Stimulated activated CD4-positive, alpha-beta T cell treated with anti-CD3 and anti-CD28 coated beads, Interleukin-4, amount 100 ng/mL, for 1 hour (primary cell): ENCODE results near the gene KIAA1217.

Source experiments
- DNase-seq: peaks from one replicate; pipeline ENCODE4 v3.0.0-alpha.2; 2020

Gene KIAA1217

DNA sequence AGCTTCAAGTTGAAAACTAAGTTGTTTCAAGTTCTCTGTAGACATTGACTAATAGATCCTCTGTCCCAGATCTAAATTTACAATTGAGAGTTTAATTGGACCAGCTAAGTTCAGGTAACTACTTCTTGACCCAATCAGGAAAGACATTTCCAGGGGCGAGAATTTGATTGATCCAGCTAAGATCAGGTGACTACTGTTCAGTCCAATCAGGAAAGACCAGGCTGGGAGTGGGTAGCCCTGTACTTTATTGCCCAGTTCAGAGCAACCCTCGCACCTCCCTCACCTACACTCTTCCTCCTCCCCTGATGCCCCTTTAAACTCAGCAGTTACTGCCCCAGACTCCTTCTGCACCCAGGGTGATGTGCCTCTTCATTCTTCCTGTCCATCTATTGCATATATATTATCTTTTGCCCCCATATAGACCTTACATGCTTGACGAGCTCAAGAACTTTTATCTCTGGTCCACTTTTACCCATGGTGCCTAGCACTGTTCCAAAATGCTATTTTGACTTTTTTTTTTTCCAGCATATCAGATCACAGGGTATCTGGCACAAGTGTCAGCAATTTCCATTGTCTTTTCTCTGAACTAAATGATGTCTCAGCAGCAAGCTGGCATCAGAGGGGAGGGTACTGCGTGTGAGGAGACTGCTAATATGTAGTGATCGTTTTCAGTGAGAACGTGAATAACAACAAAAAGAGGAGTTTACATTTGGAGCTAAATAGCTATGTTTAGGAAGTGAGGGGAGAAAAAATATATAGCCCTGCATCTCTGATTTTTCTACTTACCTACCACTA, 169.4 kb downstream of the KIAA1217 start:
- DNase-seq, result no peak

DNA sequence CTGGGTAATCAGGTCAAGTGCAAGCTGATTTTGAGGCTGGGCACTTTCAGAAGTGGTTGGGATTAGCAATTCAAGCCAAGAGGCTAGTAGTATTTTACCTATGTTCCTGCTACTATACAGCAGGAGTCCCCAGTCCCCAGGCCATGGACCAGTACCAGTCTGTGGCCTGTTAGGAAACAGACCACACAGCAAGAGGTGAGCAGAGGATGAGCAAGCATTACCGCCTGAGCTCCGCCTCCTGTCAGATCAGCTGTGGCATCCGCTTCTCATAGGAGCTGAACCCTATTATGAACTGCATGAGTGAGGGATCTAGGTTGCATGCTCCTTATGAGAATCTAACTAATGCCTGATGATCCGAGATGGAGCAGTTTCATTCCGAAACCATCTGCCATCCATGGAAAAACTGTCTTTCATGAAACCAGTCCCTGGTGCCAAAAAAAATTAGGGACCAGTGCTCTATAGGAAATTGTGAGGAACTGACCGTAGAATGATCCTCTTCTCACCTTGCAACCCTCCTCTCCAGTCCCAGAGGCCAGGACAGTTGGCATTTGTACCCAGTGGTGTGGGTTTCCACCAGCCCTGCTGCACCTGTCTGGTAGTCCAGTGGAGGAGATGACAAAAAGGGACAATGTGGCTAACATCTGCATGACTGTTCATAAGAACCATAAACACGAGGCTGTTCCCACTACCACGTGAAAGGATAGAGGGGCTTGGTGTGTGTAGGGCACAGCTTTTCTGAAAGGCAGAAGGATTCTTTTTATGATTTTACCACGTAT, 172.5 kb downstream of the KIAA1217 start:
- DNase-seq, result no peak

DNA sequence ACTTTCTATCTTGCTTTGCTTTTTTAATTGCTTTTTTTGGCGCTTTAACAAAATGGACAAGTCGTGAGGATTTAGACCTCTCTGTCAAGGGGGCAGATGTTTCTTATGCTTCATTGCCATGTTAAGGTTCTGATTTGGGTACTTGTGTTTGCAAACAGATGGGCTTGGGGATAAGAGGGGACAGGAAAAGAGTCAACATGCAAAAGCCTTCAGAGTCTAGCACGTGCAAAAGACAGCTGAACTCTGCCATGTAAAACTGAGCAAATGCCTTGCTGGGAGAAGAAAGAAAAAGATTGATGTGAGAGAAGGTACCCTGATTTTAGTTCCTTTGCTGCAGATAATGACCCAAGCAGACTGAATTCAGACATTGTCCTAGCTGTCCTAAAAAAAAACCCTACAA, 173.1 kb downstream of the KIAA1217 start:
- DNase-seq, result no peak

DNA sequence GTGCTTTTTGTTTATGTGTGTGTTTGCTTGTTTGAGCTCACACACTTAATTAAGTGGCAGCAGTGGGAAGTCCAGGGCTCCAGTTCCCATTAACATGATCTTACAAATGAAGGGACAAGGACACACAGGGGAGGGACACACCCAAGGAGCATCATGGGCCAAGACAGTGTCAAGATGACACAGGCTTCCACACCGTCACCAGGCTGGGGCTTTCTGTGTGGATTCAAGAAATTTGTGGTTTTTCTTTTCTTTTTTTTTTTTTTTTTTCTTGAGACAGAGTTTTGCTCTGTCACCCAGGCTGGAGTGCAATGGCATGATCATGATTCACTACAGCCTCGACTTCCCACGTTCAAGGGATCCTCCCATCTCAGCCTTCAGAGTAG, 173.6 kb downstream of the KIAA1217 start:
- no peak for DNase-seq

DNA sequence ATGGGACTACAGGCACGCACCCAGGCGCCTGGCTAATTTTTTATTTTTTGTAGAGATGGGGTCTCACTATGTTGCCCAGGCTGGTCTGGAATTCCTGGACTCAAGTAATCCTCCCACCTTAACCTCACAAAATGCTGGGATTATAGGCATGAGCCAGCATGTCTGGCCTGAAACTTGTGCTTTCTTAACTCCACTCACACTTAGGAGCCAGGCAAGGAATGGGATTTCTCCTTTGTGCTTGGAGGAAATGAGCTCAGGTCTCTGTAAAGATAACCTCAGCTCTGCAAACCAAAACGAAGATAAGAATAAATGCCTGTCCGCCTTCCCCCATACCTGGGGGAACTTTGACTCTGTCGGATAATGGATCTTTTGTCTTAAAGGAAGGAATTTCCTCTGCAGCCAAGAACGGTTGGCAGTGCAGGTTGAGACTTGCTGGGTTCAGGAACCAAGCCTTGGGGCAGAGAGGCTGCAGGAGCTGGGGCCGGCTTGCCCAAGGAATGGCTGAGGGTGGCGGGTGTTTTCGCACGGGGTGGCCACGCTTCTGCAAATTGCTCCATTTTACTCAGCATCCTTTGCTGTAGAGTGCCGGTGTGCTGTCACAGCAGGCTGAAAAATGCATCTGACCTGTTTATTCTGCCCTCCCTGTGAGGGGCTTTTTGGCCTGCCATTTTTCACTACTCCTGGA, 174.2 kb downstream of the KIAA1217 start:
- no peak for DNase-seq

DNA sequence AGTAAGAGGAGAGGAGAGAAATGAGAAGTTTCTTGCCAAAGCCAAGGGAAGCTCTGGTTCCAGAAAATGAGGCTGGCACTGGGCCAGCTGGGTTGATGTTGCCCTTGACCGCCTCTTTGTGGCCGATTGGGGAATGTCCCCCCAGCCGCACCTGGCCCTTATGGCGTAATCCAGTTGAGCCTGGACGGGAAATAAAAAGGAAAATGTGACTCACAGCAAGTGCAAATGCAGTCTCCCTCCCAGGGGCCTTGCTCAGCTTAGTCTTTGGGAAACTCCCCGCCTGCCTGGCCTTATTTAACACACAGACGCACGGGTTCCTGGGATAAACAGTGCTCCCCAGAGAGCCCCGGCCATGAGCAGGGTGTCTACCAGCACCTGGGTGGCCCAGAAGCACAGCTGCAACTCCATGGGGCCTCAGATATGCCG, 174.8 kb downstream of the KIAA1217 start:
- DNase-seq, result peak; percentile 16

DNA sequence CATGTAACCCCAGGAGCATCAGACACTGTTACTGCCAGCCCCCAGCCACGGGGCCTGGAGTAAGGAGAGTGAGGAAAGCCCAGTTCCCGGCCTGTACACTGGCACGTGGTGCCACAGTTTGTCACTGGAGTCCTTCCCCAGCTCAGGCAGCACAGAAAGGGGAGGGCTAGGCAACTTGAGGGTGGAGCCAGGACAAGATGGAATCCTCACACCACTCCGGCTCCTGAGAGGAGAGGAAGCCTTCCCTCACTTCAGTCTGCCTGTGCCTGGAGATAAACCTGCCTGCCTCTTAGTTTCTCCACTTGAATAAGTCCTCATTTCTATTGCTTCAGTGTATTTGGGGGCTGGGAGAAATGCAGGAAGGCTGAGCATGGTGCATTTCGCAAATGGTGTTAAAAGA, 176.0 kb downstream of the KIAA1217 start:
- no peak for DNase-seq

DNA sequence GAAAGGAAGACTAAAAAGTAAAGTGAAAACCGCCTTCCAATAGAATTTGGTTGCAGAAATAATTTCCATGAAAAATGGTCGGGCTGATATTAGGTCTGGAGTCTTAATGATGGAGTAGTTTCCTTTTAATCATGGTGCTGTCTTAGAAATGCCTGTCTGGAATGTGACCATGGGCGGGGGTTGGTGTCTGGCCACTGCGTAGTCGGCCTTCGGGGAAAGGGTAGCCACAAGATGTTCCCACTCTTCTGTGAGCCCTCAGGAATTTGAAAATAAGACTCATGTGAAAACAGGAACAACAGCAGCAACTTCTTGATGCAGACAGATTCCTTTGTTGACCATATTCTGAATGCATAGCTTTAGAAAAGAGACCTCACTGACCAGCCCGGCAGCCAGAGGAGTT, 176.8 kb downstream of the KIAA1217 start:
- DNase-seq, result no peak

DNA sequence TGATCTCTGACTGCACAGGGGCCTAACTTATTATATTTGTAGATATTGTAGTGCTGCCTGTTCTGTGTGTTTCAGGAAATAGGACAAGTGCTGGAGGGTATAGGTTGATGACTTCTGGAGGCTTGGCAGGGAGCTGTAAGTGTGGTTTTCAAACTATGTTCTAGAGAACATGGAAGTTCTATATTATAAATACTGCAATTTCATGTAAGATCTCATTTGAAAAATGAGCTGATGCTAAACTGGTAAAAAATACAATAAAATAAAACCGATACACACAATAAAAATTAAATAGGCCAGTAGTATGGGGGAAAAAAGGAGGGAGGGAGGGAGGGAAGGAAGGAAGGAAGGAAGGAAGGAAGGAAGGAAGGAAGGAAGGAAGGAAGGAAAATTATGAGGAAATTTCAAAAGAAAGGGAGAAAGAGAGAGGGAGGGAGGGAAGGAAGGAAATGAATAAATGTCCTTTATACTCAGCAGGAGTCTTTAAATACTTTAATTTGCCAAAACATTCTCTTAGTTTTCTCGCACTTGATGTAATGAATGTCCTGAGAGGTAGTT, 181.3 kb downstream of the KIAA1217 start:
- DNase-seq, result no peak

DNA sequence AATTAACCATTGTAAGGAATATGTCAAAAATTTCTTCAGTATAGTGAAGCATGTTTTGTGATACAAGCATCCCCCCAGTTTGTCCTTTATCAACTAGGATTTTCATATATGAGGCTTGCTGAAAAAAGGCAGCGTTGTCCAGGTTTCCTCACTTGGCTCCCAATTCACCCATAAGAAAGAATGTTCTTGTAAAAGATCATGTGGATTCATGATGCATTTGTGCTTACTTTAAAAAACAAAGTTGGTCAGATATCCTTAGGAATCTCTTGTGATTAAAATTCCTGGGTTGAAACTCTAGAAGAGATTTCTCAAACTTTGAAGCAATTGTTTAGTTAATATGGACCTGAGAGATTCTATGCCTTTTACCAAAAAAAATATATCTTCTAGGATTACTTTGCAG, 181.8 kb downstream of the KIAA1217 start:
- no peak for DNase-seq

DNA sequence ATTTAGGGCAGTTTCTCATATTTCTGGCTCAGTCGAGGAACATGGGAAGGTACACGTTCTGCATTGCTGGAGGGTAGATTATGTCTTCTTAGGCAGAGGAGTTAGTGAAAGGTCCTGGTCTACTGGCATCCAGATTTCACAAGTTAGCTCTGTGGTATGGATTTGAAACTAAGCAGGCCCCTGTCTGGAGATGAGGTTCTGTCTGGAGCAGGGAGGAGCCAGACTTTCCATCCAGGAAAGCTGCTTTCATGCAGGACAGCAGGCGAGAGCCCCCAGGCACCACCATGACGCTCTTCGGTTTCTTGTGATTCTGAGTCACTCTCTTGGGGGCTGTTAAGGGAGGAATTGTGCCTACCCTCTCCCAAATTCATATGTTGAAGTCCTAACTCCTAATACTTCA, 184.3 kb downstream of the KIAA1217 start:
- DNase-seq, result no peak

DNA sequence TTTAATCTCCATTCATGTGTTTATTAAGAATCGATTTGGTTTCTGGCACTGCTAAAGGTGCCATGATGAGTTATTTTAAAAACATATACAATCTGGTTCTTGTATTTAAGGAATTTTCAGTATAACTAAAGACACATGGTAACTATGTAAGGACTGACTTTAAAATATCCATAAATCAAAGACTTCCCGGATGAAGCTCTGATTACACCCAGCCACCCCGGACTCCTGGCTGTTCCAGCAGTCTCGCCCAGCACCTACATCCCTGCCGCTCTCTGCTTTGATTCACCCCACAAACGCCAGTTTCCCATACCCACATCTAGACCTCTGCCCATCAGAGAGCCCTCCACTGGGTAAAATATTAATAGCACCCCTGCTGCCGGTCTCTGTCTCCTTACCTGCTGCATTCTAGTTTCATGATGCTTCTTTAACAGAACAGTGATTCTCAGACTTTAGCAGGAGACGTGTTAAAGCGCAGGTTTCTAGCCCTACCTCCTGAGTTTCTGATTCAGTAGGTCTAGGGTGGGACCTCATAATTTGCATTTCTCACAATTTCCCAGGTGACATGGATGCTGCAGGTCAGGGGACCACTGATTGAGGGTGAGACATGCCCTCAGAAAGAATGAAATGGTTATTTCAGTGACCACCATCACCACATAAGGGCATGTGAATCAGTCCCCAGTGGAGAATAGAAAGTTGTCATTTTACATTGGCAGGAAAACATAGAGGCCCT, 185.7 kb downstream of the KIAA1217 start:
- no peak for DNase-seq

DNA sequence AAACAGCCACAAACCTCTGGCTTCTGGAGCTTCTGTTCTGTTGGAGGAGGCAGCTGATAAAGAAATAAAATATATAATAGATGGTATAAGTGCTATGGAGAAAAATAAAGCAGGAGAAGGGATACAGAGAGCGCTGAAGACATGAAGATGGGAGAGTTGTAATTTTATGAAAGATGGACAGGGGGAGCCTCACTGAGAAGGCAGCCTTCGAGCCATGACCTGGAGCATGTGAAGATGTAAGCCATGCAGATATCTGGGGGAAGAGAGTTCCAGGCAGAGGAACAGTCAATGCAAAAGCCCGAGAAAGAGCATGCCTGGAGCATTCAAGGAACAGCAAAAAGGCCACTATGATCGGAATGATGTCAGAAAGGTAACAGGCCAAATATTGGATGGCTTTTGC, 187.5 kb downstream of the KIAA1217 start:
- no peak for DNase-seq

DNA sequence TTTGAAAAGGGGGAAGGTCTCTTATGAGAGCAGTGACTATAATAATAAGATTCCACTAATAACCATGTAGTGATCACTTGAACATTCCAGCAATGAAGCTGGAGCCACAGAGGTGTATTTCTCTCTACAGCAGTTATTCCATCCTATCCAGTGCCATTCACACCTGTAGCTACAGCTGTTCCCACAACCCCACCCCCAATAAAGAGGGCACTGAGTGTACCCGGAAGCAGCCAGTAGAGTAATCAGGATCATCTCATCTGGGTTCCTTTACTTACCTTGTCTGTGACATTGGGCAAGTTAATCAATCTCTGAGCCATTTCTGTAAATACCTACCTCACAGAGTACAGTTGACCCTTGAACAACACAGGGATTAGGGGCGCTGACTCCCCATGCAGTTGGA, 188.7 kb downstream of the KIAA1217 start:
- DNase-seq, result no peak

DNA sequence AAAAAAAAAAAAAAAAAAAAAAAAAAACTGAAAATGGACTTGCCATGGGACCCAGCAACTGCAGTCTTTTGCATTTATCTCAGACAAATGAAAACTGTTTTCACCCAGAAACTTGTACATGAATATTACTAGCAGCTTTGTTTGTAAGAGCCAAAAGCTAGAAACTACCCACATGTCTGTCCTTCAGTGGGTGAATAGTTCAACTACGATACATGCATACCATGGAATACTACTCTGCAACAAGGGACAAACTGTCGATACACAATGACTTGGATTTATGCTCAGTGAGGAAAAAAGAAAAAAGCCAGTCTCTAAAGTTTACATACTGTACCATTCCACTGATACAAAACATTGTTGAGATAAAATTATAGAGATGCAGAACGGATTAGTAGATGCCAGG, 195.6 kb downstream of the KIAA1217 start:
- DNase-seq, result no peak

DNA sequence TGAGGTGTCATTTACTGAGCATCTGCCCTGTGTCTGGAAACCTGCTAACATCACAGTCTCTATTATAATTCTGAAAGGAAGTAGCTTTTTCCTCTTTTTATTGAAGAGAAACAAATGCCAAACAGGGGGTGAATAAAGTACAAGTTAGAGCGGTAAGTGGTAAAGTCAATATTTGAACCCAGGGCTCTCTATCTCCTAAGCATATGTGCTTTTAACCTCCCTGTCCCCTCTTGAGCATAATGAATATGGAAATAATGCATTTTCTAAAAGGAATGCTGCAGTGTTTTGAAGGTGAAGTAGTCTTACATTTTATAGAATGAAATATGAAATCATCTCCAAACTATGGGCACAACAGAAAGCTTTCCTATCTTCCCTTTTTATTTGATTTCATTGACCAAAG, 196.7 kb downstream of the KIAA1217 start:
- no peak for DNase-seq

DNA sequence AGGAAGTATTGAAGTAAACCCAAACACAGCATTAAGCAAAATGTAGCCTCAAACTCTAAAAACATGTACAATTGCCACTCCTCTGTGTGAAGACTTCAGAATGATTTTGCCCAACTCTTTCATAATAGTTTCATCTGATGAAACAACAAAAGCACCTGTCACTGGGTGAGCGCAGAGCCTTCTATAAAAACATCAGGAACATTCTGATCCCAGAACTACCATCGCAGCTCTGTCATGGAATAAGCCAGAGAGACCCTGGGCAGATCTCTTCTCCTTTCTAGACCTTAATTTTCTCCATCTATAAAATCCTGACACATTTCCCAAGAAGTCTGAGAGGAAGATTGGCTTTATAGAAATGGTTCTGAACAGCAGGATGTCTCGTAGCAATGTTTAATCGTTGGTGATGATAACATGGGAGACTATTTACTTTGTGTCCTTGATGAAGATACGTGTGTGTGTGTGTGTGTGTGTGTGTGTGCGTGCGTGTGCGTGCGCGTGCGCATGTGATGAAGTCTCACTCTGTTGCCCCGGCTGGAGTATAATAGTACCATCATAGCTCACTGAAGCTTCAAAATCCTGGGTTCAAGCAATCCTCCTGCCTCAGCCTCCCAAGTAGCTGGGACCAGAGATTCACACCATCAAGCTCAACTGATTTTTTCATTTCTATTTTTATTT, 198.0 kb downstream of the KIAA1217 start:
- DNase-seq, result no peak

DNA sequence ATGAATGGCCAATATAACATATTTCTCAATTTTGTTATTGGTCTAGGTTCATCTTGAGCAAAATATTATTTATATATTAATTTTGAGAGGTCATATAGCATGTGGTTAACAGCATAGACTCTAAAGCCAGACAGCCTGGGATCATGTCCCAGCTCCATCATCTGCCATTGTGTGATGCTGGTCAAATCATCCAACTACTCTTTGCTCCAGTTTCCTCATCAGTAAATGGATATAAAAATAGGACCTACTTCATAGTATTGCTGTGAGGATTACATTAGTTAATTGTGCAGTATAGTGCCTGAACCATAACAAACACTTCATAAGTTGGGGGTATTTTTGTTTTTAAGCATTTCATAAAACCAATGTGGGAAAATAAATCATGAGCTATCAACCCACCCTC, 199.0 kb downstream of the KIAA1217 start:
- no peak for DNase-seq

DNA sequence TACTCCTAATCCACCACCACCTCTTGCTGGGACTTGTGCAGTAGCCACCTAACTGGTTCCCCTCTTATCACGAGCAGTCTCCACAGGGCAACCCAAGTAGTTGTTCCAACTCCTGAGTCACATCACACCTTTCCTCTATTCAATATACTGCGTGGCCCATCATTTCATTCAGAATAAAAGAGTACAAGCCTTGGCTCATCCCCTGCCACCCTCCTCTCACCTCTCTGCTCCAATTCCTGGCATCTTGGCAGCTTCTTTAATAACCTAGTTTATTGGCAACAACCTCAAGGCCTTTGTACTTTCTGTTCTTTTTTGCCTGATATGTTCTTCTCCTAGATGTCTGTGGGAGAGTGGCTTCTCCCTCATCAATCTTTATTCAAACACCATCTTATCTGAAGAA, 199.4 kb downstream of the KIAA1217 start:
- DNase-seq, result no peak

DNA sequence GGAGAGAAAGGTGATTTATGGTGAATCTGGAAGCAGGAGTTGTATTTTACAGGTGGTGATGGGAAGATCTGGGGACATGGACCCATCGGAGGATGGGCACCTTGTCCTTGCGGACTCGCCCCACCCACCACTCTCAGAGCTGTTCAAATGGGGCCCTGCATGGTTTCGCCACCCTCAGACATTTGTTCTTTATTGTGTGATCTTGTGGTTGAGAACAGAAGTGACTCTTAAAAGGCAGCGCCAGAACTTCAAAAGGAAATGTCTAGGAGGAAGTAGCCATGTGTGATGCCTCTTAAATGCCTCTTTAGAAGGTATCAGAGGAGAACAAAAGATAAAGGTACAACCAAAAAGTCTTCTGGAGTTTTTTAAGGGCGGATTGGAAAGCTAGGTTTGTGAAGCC, 205.7 kb downstream of the KIAA1217 start:
- DNase-seq, result no peak

DNA sequence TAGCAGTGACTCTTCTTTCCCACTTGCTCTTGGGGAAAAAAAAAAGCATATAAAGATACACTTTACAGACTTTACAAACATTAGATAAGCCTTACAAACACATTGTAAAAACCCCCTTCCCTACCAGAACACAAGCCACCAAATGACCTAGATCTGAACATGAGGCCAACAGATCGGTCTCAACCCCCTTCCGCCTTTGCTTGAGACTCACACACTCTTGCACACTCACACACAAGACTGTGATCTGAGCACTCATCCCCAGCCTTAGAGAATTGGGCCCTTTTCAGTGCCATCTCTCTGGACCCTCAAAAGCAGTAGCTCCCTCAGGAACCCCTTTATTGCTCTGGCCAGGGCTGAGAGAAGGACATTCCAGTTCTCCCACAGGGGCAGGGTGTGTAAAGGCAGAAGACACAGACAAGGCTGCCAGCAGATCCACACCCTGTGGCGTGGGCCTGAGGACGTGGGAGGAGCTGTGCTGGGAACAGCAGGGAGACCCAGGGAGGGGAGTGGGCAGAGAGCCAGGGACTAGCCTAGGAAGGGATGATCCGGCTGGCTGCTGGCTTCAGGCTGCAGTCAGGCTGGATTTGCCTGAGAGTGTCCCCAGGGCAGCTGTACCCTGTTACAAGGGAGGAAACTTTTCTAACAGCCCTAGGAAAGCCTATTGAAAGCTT, 206.7 kb downstream of the KIAA1217 start:
- no peak for DNase-seq

DNA sequence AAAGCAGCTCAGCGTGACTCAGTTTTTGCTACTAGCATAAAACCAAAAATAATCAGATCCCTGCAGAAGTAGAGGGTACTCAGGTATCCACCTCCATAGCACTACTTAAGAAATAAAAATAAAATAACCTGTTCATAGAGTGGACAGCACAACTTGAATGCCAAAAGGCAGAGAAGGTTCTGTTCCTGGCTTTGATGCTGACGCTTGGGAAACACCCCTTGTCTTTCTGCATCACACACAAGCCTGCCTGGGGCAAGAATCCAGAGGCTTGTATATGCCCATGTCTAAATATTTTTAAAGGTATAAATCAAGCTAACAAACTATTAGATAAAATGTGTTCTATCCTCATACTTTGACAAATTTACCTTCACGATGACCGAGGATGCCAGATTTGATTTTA, 207.3 kb downstream of the KIAA1217 start:
- DNase-seq, result no peak
